NCI-H2196 treated with DMSO at 0.1 percent for 48 hours (cell line): Measurements from ENCODE around the gene ITPRIP.

Source experiments
- DNase-seq: peaks from one replicate; lab custom pipeline; 2025; ENCODE audit not compliant: unreplicated experiment; lab: John Stamatoyannopoulos, UW

The ITPRIP gene

DNA sequence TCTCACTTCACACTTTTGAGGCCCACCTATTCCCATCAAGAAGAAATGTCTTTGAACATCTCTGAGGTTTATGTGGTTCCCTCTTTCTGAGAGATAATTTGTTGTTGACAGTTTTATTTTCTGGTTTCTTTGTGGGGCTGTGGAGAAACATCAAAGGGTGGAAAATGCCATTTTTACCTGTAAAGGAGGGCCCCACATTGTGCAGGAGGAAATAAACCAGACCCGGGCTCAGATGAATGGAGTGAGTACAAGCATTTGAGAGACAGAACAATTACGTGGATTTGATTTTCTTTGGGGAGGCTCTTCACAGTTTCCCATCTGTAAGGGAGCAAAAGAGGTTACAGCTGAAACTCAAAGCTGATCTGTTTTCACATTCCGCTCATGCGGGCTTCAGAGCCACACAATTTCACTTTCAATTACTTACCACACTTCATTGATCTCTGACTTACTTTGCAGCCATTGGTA, 29.8 kb downstream of the ITPRIP start:
- no peak for DNase-seq

GRCh38 chr10:104307576-104308438, 30.5 kb downstream of the ITPRIP start:
- no peak for DNase-seq

GRCh38 chr10:104306897-104307296, 31.4 kb downstream of the ITPRIP start:
- no peak for DNase-seq

DNA sequence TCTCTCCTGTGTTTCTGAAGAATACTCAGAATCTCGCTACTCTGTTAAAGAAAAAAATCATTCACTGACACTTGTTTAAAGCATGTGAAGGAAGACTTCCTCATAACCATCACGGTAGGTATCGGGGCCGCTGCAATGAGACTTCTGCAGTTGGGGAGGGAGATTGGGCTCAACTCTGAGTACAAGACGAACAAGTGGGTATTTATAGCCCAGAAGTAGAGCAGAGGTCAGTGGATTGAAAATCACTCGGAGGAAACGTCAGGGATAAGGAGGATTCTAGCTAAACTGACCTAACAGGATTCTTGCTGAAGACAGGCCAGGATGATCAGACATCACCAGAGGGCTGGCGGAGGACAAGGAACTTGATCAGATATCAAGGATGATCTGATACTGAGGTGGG, 33.3 kb downstream of the ITPRIP start:
- DNase-seq = no peak

DNA sequence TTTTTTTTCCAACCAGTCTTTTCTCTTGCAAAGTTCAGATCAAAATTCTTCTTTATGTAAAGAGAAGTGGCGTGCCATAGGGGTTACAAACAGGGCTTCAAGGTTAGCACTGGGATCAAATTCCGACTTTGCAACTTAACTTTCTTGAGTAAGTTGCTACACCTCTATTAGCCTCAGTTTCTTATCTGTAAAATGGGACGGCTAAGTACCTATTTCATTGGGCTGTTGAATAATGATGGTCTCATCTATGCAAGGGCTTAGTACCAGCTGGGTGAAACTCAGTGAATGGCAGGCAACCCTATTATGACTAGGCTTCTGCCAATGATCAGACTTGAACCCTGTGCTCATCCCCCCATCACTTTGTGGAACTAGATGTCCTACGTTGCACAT, 33.9 kb downstream of the ITPRIP start:
- DNase-seq = no peak

GRCh38 chr10:104303594-104304355, 34.5 kb downstream of the ITPRIP start:
- DNase-seq = no peak

DNA sequence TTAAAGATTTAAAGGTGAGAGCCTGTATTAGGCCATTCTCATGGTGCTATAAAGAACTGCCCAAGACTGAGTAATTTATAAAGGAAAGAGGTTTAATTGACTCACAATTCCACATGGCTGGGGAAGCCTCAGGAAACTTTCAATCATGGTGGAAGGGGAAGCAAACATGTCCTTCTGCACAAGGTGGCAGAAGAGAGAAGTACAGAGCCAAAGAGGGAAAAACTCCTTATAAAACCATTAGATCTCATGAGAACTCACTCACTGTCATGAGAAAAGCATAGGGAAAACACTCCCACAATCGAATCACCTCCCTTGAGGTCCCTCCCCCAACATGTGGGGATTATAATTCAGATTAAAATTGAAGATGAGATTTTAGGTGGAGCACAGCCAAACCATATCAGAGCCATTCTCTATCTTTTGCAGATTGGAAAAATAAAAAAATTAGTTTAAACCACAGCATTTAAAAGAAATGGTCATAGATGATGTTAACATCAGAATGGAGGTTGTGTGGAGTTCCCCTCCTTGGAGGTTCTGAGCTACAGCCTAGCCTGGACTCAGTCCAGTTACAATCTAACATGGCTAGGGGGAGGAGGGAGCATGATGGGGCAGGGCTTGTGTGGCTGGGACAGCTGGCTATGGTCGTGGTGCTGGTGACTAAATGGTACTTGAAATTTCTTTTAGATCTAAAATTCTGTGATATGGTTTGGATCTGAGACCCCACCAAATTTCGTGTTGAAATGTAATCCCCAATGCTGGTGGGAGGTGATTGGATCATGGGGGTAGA, 36.2 kb downstream of the ITPRIP start:
- DNase-seq = no peak

DNA sequence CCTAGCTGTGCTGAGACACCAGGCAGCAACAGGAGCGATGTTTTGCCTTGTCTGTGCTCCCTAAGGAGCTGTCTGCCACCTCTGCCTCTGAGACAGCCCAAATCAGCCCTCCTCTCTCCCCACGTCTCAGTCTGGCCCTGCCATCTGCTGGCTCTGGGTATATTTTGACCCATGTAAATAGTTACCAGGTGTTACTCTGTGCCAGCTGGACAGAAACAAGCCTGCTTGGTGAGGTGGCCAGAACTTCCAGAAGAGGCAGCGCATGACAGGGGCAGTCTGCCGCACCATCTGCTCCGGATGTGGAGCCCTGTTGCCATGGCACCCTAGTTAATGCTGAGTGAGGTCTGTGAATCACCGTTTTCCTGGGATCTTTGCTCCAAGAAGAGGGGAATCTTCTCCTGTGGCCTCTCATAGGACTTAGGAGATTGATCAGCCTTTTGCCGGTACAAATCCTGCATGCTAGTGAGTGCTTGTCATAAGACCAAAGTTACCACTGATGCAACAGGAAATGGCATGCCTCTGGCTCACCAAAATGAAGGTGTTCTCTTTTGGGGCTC, 37.5 kb downstream of the ITPRIP start:
- peak; percentile 76 for DNase-seq

- DNase-seq = no peak
These were observed 38.1 kb downstream of the ITPRIP start for GRCh38 chr10:104300002-104300735.

- no peak for DNase-seq
These were observed 39.0 kb downstream of the ITPRIP start for GRCh38 chr10:104299031-104299904.

GRCh38 chr10:104297697-104298660, 40.3 kb downstream of the ITPRIP start:
- DNase-seq = no peak

DNA sequence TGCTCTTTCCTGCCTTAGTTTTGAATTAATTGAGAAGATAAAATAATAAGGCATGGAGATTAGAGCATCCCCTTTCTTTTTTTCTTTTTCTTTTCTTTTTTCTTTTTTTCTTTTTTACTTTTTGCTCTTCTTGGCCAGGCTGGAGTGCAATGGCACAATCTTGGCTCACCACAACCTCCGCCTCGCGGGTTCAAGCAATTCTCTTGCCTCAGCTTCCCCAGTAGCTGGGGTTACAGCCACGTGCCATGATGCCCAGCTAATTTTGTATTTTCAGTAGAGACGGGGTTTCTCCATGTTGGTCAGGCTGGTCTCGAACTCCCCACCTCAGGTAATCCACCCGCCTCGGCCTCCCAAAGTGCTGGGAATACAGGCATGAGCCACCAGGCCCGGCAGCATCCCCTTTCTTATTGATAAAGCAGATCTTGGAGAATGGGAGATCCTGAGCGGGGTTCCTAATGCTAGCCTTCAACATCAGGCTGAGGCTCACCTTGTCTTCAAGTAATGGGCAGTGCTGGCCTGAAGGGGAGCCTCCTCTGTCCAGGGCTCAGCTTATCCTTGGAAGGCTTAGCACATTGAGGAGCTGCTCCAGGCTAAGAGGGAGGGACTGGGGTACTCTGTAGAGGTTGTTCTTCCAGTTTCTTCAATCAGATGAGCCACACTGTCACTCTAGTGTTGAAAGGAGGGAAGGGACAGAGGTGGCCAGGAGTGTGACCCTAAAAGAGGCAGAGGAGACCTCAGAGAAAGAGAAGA, 41.4 kb downstream of the ITPRIP start:
- DNase-seq = no peak

GRCh38 chr10:104293781-104294321, 44.4 kb downstream of the ITPRIP start:
- no peak for DNase-seq

DNA sequence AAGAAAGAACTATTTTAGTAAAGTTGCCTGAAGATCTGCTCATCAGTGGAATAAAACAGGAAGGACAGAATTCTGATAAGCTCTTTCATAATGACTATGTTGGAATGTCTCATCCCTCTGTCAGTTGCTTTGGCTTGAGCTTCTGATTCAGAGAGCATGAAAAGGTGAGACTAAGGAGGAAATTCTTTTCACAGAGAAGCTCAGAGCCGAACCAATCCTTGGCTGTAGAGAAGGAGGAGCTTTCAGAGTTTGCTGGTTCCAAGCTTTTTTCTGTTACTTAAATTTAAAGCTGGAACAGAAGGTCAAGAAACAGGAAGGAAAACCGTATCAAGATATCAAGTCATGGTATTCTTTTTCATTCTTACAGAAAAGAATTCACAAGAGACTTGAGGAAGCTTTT, 45.3 kb downstream of the ITPRIP start:
- no peak for DNase-seq

DNA sequence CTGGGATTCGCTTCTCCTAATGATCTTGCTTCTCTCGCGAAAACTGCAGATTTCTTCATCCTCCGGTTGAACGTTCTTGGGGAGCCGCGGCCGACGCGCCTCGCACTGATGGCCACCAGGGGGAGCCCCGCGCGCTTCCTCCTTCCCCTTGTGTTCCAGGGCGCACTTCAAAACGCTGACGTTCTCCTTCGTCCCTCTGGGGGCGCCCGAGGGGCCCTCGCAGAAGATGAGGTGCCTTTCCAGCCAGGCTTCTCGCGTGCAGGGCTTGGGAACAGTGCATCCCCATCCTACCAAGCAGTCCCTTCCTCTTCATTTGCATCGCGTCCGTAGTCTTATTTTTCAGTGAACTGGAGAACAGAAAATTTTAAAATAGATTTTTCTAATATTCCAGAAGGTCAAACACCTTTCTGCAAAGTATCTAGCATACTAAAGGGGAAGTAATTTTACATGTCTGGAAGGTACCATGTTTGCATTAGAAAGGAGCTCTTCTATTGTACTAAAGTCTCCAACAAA, 46.8 kb downstream of the ITPRIP start:
- DNase-seq = peak; percentile 24

DNA sequence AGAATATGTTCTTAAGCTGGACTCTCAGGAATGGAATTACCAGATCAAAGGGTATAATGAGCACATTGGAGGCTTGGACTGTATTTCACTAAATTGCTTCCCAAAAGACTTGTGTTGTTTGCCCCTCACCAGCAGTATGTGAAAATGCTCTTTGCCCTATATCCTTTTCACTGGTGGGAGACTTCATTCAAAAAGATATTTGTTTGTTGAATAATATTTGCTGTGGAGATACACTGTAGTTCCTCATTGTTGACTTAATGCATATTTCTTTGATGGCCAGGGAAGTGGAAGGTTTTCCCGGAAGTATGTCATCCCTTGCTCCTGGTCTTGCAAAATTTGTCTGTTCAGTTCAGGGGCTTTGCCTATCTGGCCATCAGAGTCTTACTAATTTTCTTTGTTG, 49.9 kb downstream of the ITPRIP start:
- no peak for DNase-seq

GRCh38 chr10:104286939-104287338, 51.3 kb downstream of the ITPRIP start:
- no peak for DNase-seq
